ENCODE results near the gene CSDE1. TPM values are rescaled to one million over a fixed set of nuclear protein-coding genes. Genes with fewer than 3 reads are reported as not detected.

Gene CSDE1
- total RNA-seq, 1 donor from 2014 or later: 1,080 TPM

- no peak for DNase-seq (ENCODE audit: low read depth in 2 of 2)
Observed at GRCh38 chr1:114668373-114668772, 89.4 kb downstream of the CSDE1 start.

GRCh38 chr1:114666954-114667353 is 90.8 kb downstream of the CSDE1 start:
- no peak for DNase-seq (ENCODE audit: low read depth in 2 of 2)

Other genes starting within 250 kb of the CSDE1 start
- gene TRIM33, start 246.8 kb downstream of the CSDE1 start, total RNA-seq: 15.3 and 20.8 TPM in 2 replicates
- 25.1 and 28.0 TPM in 2 replicates for gene BCAS2, start 176.4 kb downstream of the CSDE1 start, total RNA-seq
- 2.6 and 3.2 TPM in 2 replicates for gene DENND2C, start 87.9 kb downstream of the CSDE1 start, total RNA-seq
- gene AMPD1, start 62.4 kb downstream of the CSDE1 start, total RNA-seq: not detected in 2 replicates
- 58.6 and 58.9 TPM in 2 replicates for gene NRAS, start 41.2 kb downstream of the CSDE1 start, total RNA-seq
- gene SIKE1, start 22.7 kb upstream of the CSDE1 start, total RNA-seq: 32.9 and 40.7 TPM in 2 replicates
- gene SYCP1, start 96.9 kb upstream of the CSDE1 start, total RNA-seq: not detected in 2 replicates

Measured in lung microvascular endothelial cell (primary cell).